HepG2 (cell line): ENCODE data around the gene HEXA. TPM values are rescaled to one million over a fixed set of nuclear protein-coding genes. Genes with fewer than 3 reads are reported as not detected.

Experiments used
- CEBPG ChIP-seq: IDR thresholded peaks from 2 replicates; pipeline ENCODE4 v1.6.1; 2016
- FOXO1 ChIP-seq: sonication (generic); formaldehyde crosslinking; IDR thresholded peaks from 2 replicates; pipeline ENCODE4 v1.4.0; 2020; ENCODE audit warnings: missing genetic modification reagents
- HIC2 ChIP-seq: sonication (generic); formaldehyde crosslinking; IDR thresholded peaks from 2 replicates; pipeline ENCODE4 v1.9.0; 2022; ENCODE audit warnings: low read depth, missing genetic modification reagents
- HNF4G ChIP-seq, 2 experiments: sonication (generic) in 1 of 2; formaldehyde crosslinking in 1 of 2; IDR thresholded peaks; 2 replicates each; pipeline versions ENCODE4 v1.4.0 to v1.6.1; 2011 to 2020; ENCODE audit warnings: borderline replicate concordance in 2 of 2, low read depth in 2 of 2, mild to moderate bottlenecking in 2 of 2, low read length in 1 of 2, missing genetic modification reagents in 1 of 2, moderate library complexity in 1 of 2
- IKZF5 ChIP-seq: IDR thresholded peaks from 2 replicates; pipeline ENCODE4 v1.6.1; 2018; ENCODE audit warnings: missing genetic modification reagents, mild to moderate bottlenecking, missing compliant biosample characterization
- MYPOP ChIP-seq: sonication (generic); formaldehyde crosslinking; IDR thresholded peaks from 2 replicates; pipeline ENCODE4 v1.8.1; 2023; ENCODE audit warnings: mild to moderate bottlenecking, moderate library complexity, missing genetic modification reagents
- NR2C2 ChIP-seq: sonication (generic); formaldehyde crosslinking; IDR thresholded peaks from 2 replicates; pipeline ENCODE4 v1.4.0; 2020; ENCODE audit warnings: missing genetic modification reagents, mild to moderate bottlenecking, moderate library complexity, borderline replicate concordance
- PATZ1 ChIP-seq: sonication (generic); formaldehyde crosslinking; IDR thresholded peaks from 2 replicates; pipeline ENCODE4 v1.4.0; 2020; ENCODE audit warnings: missing genetic modification reagents
- SOX6 ChIP-seq, 2 experiments: fragments of 450-650 bp in 1 of 2; sonication (generic) in 1 of 2; formaldehyde crosslinking in 1 of 2; IDR thresholded peaks; 2 replicates each; pipeline versions ENCODE4 v1.4.0 to v1.6.1; 2017 to 2020; ENCODE audit warnings: antibody characterized with exemption in 1 of 2, mild to moderate bottlenecking in 1 of 2, missing genetic modification reagents in 1 of 2
- TEAD3 ChIP-seq: optimal IDR thresholded peaks from 2 replicates; pipeline ENCODE3; 2016; ENCODE audit warnings: borderline replicate concordance
- ZBED4 ChIP-seq: sonication (generic); formaldehyde crosslinking; IDR thresholded peaks from 2 replicates; pipeline ENCODE4 v1.4.0; 2020; ENCODE audit warnings: missing genetic modification reagents, borderline replicate concordance
- ZFP1 ChIP-seq: IDR thresholded peaks from 2 replicates; pipeline ENCODE4 v1.6.1; 2016
- ZNF350 ChIP-seq: sonication (generic); formaldehyde crosslinking; IDR thresholded peaks from 2 replicates; pipeline ENCODE4 v1.4.0; 2020; ENCODE audit warnings: mild to moderate bottlenecking, low read depth, missing genetic modification reagents, borderline replicate concordance
- ZNF709 ChIP-seq: sonication (generic); formaldehyde crosslinking; IDR thresholded peaks from 2 replicates; pipeline ENCODE4 v1.5.0; 2020; ENCODE audit warnings: mild to moderate bottlenecking, missing genetic modification reagents
- ZNF713 ChIP-seq: sonication (generic); formaldehyde crosslinking; IDR thresholded peaks from 2 replicates; pipeline ENCODE4 v1.4.0; 2020; ENCODE audit warnings: mild to moderate bottlenecking, missing genetic modification reagents
- ZNF792 ChIP-seq: IDR thresholded peaks from 2 replicates; pipeline ENCODE4 v1.6.1; 2016
- polyA plus RNA-seq, 8 experiments: library from polyadenylated mRNA; depleted of rRNA in 3 of 8; stranded (reverse) in 7 of 8; unstranded in 1 of 8; fragments of >200 nt; fragmentation: Illumina TruSeq in 4 of 8; extraction: Trizol in 4 of 8; gene quantifications; 2 replicates each; pipeline versions ENCODE4 v1.2.1 to v1.2.3, GENCODE V29; 2011 to 2016; ENCODE audit warnings: low read depth in 4 of 8, missing spikeins in 1 of 8, mixed read lengths in 1 of 8; ENCODE audit not compliant: insufficient read depth in 1 of 8
- total RNA-seq, 5 experiments: library from RNA; depleted of rRNA; stranded (reverse); fragments of >200 nt; fragmentation: Illumina TruSeq; extraction: Trizol; gene quantifications; 2 replicates each; pipeline ENCODE4 v1.2.3, GENCODE V29; 2016; ENCODE audit warnings: low read depth in 1 of 5

Gene HEXA
- total and polyA plus RNA-seq, 2 of the 13 experiments (the other 11 are each of a cell fraction or from before 2014, with no cell fraction given): 106 to 219 TPM

- TF ChIP-seq HIC2 (CRISPR knock-in tag) (peak; percentile 26; the same call in 1 of the 2 replicates), PATZ1 (peak; percentile 27; the same call in 1 of the 2 replicates), ZBED4 (CRISPR knock-in tag) (0 out of 2 replicates have a peak, but pooled peaks have one; percentile 37), SOX6 (IDR thresholded peaks at IDR 0.05) (no peak), SOX6 (CRISPR knock-in tag; IDR thresholded peaks at IDR 0.05) (peak; percentile 36; the same call in 1 of the 2 replicates), ZNF350 (CRISPR knock-in tag) (peak; percentile 61; the same call in 1 of the 2 replicates), HNF4G (IDR thresholded peaks at IDR 0.05; ENCODE audit: borderline replicate concordance, low read depth, low read length) (peak; percentile 82), HNF4G (CRISPR knock-in tag; IDR thresholded peaks at IDR 0.05; ENCODE audit: borderline replicate concordance, low read depth) (peak; percentile 80; the same call in 1 of the 2 replicates), TEAD3 (CRISPR knock-in tag) (peak; percentile 42), CEBPG (peak; percentile 79), ZNF713 (CRISPR knock-in tag) (0 out of 2 replicates have a peak, but pooled peaks have one; percentile 47), NR2C2 (no peak), ZNF709 (CRISPR knock-in tag) (no peak), FOXO1 (CRISPR knock-in tag) (peak; percentile 60; the same call in 1 of the 2 replicates), ZFP1 (CRISPR knock-in tag) (peak; percentile 61; the same call in 1 of the 2 replicates), IKZF5 (0 out of 2 replicates have a peak, but pooled peaks have one; percentile 24), MYPOP (CRISPR knock-in tag) (0 out of 2 replicates have a peak, but pooled peaks have one; percentile 27), ZNF792 (CRISPR knock-in tag) (no peak)
Observed at GRCh38 chr15:72398648-72399047, 22.8 kb upstream of the HEXA start (continued).
